ENCODE data around the gene CMIP. TPM values are rescaled to one million over a fixed set of nuclear protein-coding genes. Genes with fewer than 3 reads are reported as not detected.

The CMIP gene
- total RNA-seq, 1 experiment from 2014 or later = 12.7 TPM

GRCh38 chr16:81671738-81672597 lies 227.4 kb downstream of the CMIP start:
- Histone ChIP-seq H3K4me2 (ENCODE audit: low read depth, low read length, poor library complexity, severe bottlenecking) (no peak overlapping the region), H3K36me3 (ENCODE audit: insufficient read depth, low read length) (no peaks in the 10 kb centered on the region), H3K79me2 (ENCODE audit: low read length) (no peaks in the 10 kb centered on the region), H3K9ac (ENCODE audit: low read length) (no peak overlapping the region), H3K27me3 (ENCODE audit: low read length) (no peaks in the 10 kb centered on the region), H3K4me3 (ENCODE audit: low read length) (no peak overlapping the region), H3K4me1 (ENCODE audit: low read length) (no peaks in the 10 kb centered on the region), H2AFZ (ENCODE audit: low read length) (no peak overlapping the region), H3K9me3 (ENCODE audit: low read length) (no peaks in the 10 kb centered on the region), H4K20me1 (ENCODE audit: insufficient read depth, low read depth, low read length) (no peaks in the 10 kb centered on the region), H3K27ac (ENCODE audit: low read length) (no peak overlapping the region), H3K9me2 (replicated peaks; ENCODE audit: insufficient read depth, low read length) (no peaks in the 10 kb centered on the region)
- DNase-seq = no peak

DNA sequence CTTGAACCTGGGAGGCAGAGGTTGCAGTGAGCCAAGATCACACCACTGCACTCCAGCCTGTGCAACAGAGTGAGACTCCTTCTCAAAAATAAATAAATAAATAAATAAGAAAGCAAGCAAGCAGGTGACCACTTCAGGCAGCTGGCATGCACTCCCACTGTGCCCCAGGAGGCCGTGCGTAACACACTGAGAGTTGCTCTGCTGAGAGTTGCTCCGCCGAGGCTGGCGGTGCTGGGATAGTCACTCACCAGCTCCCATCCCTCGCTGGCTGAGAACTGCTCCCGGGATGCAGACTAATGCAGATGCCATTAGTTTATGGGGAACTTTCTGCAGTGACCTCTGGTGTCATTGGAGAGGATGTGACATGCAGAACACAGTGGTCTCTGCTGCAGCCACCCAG lies 228.8 kb downstream of the CMIP start:
- no peaks in the 10 kb centered on the region for H3K9me3 ChIP-seq (ENCODE audit: low read length)
- no peaks in the 10 kb centered on the region for H4K20me1 ChIP-seq (ENCODE audit: insufficient read depth, low read depth, low read length)
- H2AFZ ChIP-seq (ENCODE audit: low read length) = no peak overlapping the region
- H3K79me2 ChIP-seq (ENCODE audit: low read length) = no peaks in the 10 kb centered on the region
- no peak overlapping the region for H3K27ac ChIP-seq (ENCODE audit: low read length)
- H3K4me1 ChIP-seq (ENCODE audit: low read length) = no peaks in the 10 kb centered on the region
- no peak overlapping the region for H3K4me3 ChIP-seq (ENCODE audit: low read length)
- H3K9me2 ChIP-seq (replicated peaks; ENCODE audit: insufficient read depth, low read length) = no peaks in the 10 kb centered on the region
- no peak for DNase-seq
- H3K9ac ChIP-seq (ENCODE audit: low read length) = no peak overlapping the region
- H3K4me2 ChIP-seq (ENCODE audit: low read depth, low read length, poor library complexity, severe bottlenecking) = no peak overlapping the region
- H3K27me3 ChIP-seq (ENCODE audit: low read length) = no peaks in the 10 kb centered on the region
- H3K36me3 ChIP-seq (ENCODE audit: insufficient read depth, low read length) = no peaks in the 10 kb centered on the region

GRCh38 chr16:81675662-81676061 lies 231.1 kb downstream of the CMIP start:
- no peak overlapping the region for H3K9ac ChIP-seq (ENCODE audit: low read length)
- DNase-seq = no peak
- H3K27me3 ChIP-seq (ENCODE audit: low read length) = no peaks in the 10 kb centered on the region
- H4K20me1 ChIP-seq (ENCODE audit: insufficient read depth, low read depth, low read length) = no peaks in the 10 kb centered on the region
- H3K27ac ChIP-seq (ENCODE audit: low read length) = no peak overlapping the region
- H3K4me3 ChIP-seq (ENCODE audit: low read length) = no peak overlapping the region
- no peaks in the 10 kb centered on the region for H3K79me2 ChIP-seq (ENCODE audit: low read length)
- no peaks in the 10 kb centered on the region for H3K9me2 ChIP-seq (replicated peaks; ENCODE audit: insufficient read depth, low read length)
- no peaks in the 10 kb centered on the region for H3K9me3 ChIP-seq (ENCODE audit: low read length)
- H2AFZ ChIP-seq (ENCODE audit: low read length) = no peak overlapping the region
- H3K36me3 ChIP-seq (ENCODE audit: insufficient read depth, low read length) = no peaks in the 10 kb centered on the region
- H3K4me1 ChIP-seq (ENCODE audit: low read length) = no peaks in the 10 kb centered on the region
- H3K4me2 ChIP-seq (ENCODE audit: low read depth, low read length, poor library complexity, severe bottlenecking) = no peak overlapping the region

DNA sequence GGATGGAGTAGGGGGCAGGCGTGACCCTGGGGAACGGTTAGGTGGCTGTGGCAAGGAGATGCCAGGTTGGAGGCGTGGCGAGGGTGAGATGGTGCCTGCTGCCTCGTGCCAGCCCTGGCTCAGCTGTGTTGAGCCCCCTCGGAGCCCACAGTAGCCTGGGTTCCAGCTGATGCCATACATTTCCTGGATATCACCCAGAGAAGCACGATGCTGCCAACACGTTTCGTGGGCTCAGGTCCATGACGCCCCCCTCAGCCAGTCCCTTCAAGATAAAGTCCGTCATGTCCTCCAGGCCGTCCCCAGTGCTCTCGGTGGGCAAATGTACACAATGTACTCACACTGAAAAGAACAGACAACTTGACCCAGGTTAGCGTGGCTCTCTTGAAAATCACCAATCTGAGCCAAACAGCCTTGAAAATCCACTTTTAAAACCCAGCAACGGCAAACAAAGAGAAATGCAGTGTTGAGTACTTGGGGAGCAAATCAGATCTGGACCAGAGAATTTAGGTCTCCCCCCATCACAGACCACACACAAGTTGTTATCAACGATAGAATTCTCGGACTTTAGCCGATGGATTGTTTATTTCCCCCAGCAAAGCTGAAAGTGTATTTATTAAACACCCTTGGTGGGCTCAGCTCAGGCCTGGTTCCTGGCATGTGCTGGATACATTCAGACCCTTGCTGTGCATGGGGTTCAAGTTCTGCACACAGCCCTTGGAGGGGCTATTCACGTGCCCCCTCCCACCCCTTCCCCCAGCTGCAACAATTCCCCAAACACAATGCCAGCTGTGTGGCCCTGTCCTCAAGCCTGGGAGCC lies 231.7 kb downstream of the CMIP start:
- Histone ChIP-seq H3K4me2 (ENCODE audit: low read depth, low read length, poor library complexity, severe bottlenecking) (no peak overlapping the region), H3K4me1 (ENCODE audit: low read length) (no peaks in the 10 kb centered on the region), H3K36me3 (ENCODE audit: insufficient read depth, low read length) (no peaks in the 10 kb centered on the region), H2AFZ (ENCODE audit: low read length) (no peak overlapping the region), H4K20me1 (ENCODE audit: insufficient read depth, low read depth, low read length) (no peaks in the 10 kb centered on the region), H3K79me2 (ENCODE audit: low read length) (no peaks in the 10 kb centered on the region), H3K9ac (ENCODE audit: low read length) (no peak overlapping the region), H3K27ac (ENCODE audit: low read length) (no peak overlapping the region), H3K4me3 (ENCODE audit: low read length) (no peak overlapping the region), H3K9me2 (replicated peaks; ENCODE audit: insufficient read depth, low read length) (no peaks in the 10 kb centered on the region), H3K27me3 (ENCODE audit: low read length) (no peaks in the 10 kb centered on the region), H3K9me3 (ENCODE audit: low read length) (no peaks in the 10 kb centered on the region)
- DNase-seq = no peak

DNA sequence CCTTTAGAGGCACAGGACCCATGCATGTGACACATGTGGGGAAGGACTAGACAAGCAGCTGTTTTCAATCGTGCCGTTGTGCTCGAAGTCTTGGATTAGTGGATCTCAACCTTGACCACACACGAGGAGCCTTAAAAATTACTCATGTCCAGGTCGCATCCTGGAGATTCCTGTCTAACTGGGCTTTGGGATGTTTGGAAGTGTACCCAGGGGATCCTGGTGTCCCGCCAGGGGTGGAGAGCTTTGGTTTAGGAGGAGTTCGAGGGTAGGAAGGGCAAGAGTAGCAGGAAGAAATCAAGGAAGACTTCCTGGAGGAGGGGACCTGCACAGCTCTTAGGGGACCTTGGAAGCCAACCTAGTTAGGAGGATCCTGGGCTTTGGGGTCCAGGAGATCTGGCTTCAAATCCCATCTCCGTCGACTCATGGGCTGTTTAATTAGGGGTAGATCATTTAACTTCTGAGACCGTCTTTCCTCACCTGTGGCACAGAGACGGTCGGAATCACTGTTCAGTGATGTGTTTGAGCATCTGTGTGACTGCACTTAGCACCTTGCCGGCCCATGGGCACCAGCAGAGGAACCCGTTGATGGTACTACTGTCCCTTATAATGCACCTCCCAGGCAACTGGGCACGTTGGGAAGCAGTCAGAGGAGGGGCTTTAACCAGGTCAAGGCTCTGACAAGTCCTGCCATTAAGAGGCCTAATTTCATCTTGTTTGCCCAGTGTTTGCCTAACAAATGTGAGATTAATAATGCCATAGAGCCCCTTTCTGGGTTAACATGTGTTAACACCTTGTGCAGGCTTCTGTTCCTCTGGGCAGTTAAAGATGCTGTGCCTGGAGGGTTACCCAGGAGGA lies 232.5 kb downstream of the CMIP start:
- no peaks in the 10 kb centered on the region for H3K9me2 ChIP-seq (replicated peaks; ENCODE audit: insufficient read depth, low read length)
- no peaks in the 10 kb centered on the region for H3K9me3 ChIP-seq (ENCODE audit: low read length)
- H3K36me3 ChIP-seq (ENCODE audit: insufficient read depth, low read length) = no peaks in the 10 kb centered on the region
- H3K9ac ChIP-seq (ENCODE audit: low read length) = no peak overlapping the region
- no peaks in the 10 kb centered on the region for H3K4me1 ChIP-seq (ENCODE audit: low read length)
- H3K4me3 ChIP-seq (ENCODE audit: low read length) = no peak overlapping the region
- no peak overlapping the region for H2AFZ ChIP-seq (ENCODE audit: low read length)
- H3K27me3 ChIP-seq (ENCODE audit: low read length) = no peaks in the 10 kb centered on the region
- H3K79me2 ChIP-seq (ENCODE audit: low read length) = no peaks in the 10 kb centered on the region
- no peak overlapping the region for H3K4me2 ChIP-seq (ENCODE audit: low read depth, low read length, poor library complexity, severe bottlenecking)
- no peak for DNase-seq
- H4K20me1 ChIP-seq (ENCODE audit: insufficient read depth, low read depth, low read length) = no peaks in the 10 kb centered on the region
- H3K27ac ChIP-seq (ENCODE audit: low read length) = no peak overlapping the region

DNA sequence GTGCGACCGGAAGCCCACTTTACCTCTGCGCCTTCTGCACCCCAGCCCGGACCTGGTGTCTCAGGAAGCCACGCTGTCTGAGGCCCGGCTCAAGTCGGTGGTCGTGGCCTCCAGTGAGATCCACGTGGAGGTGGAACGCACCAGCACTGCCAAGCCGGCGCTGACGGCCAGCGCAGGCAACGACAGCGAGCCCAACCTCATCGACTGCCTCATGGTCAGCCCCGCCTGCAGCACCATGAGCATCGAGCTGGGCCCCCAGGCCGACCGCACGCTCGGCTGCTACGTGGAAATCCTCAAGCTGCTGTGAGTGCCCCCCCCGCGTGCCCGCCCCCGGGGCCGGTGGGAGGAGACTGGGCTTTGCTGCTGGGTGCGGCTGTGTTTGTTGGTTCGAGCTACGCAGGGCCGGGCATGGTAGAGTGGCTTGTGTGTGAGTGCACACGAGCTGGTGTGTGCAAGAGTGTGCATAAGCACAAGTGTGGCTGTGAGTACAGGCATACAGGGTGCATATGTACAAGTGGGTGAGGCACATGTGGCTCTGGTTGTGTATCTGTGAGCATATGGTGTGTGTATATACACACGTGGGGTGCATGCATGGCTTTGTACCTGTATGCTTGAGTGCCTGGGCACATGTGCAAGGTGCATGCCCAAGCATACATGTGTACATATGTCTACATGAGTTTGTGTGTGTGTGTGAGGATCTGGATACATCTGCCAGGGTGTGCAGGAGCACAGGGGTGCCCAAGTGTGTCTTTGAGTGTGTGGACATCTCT lies 233.9 kb downstream of the CMIP start:
- Histone ChIP-seq H3K9ac (ENCODE audit: low read length) (no peak overlapping the region), H3K4me3 (ENCODE audit: low read length) (no peak overlapping the region), H2AFZ (ENCODE audit: low read length) (no peak overlapping the region), H3K27ac (ENCODE audit: low read length) (no peak overlapping the region), H3K9me3 (ENCODE audit: low read length) (no peaks in the 10 kb centered on the region), H3K4me1 (ENCODE audit: low read length) (no peaks in the 10 kb centered on the region), H3K27me3 (ENCODE audit: low read length) (no peaks in the 10 kb centered on the region), H3K9me2 (replicated peaks; ENCODE audit: insufficient read depth, low read length) (no peaks in the 10 kb centered on the region), H3K4me2 (ENCODE audit: low read depth, low read length, poor library complexity, severe bottlenecking) (no peak overlapping the region), H4K20me1 (ENCODE audit: insufficient read depth, low read depth, low read length) (no peaks in the 10 kb centered on the region), H3K79me2 (ENCODE audit: low read length) (no peaks in the 10 kb centered on the region), H3K36me3 (ENCODE audit: insufficient read depth, low read length) (no peaks in the 10 kb centered on the region)
- DNase-seq = no peak

- H3K79me2 ChIP-seq (ENCODE audit: low read length) = no peaks in the 10 kb centered on the region
Measured at GRCh38 chr16:81679721-81680430, 235.3 kb downstream of the CMIP start.

More at GRCh38 chr16:81679721-81680430, 235.3 kb downstream of the CMIP start:
- Histone ChIP-seq H3K36me3 (ENCODE audit: insufficient read depth, low read length) (no peaks in the 10 kb centered on the region), H3K27ac (ENCODE audit: low read length) (no peak overlapping the region), H3K4me1 (ENCODE audit: low read length) (no peaks in the 10 kb centered on the region), H4K20me1 (ENCODE audit: insufficient read depth, low read depth, low read length) (0 out of 2 replicates have a peak, but pooled peaks cover 4% of the 10 kb centered on the region), H2AFZ (ENCODE audit: low read length) (no peak overlapping the region), H3K9ac (ENCODE audit: low read length) (no peak overlapping the region), H3K9me3 (ENCODE audit: low read length) (no peaks in the 10 kb centered on the region), H3K4me2 (ENCODE audit: low read depth, low read length, poor library complexity, severe bottlenecking) (no peak overlapping the region), H3K9me2 (replicated peaks; ENCODE audit: insufficient read depth, low read length) (no peaks in the 10 kb centered on the region), H3K27me3 (ENCODE audit: low read length) (no peaks in the 10 kb centered on the region), H3K4me3 (ENCODE audit: low read length) (no peak overlapping the region)
- no peak for DNase-seq
